Psoas muscle (tissue), 8 donors: ENCODE measurements around the gene SPR. TPM values are rescaled to one million over a fixed set of nuclear protein-coding genes. Genes with fewer than 3 reads are reported as not detected.
A peak's percentile ranks its signal among the peaks of the same experiment; 100 is the strongest.

Experiments
- ATAC-seq, 4 donors: fragments of 200-7000 bp; cut with Tn5 transposase; one replicate each; pipeline ENCODE4 v1.9.1; 2020; ENCODE audit warnings: moderate library complexity in 3 of 4, mild to moderate bottlenecking in 2 of 4
- DNase-seq, 2 donors: peaks; one replicate each; pipeline ENCODE4 v3.0.0-alpha.2; 2020
- H3K27ac ChIP-seq: fragments of 200-600 bp; one replicate; pipeline ENCODE4 v1.8.0; 2022
- H3K27me3 ChIP-seq, 3 donors: fragments of 200-600 bp in 1 of 3; one replicate each; pipeline versions ENCODE4 v1.6.1 to v1.8.0; 2013 to 2022; ENCODE audit warnings: low read length in 2 of 3, mild to moderate bottlenecking in 2 of 3, moderate library complexity in 1 of 3; ENCODE audit not compliant: insufficient read depth in 3 of 3
- H3K36me3 ChIP-seq, 2 donors: fragments of 200-600 bp in 1 of 2; one replicate each; pipeline versions ENCODE4 v1.6.1 to v1.8.0; 2013 to 2022; ENCODE audit warnings: low read depth in 1 of 2, mild to moderate bottlenecking in 1 of 2, moderate library complexity in 1 of 2; ENCODE audit not compliant: insufficient read depth in 1 of 2
- H3K4me1 ChIP-seq: fragments of 200-600 bp; one replicate; pipeline ENCODE4 v1.8.0; 2022
- H3K4me3 ChIP-seq: fragments of 200-600 bp; one replicate; pipeline ENCODE4 v1.8.0; 2022; ENCODE audit warnings: mild to moderate bottlenecking
- H3K9me3 ChIP-seq: fragments of 200-600 bp; one replicate; pipeline ENCODE4 v1.8.0; 2022
- WGBS, 3 donors: extraction: QIAGEN DNeasy Blood & Tissue Kit; methylation state at CpG; one replicate each; pipeline versions ENCODE4 v1.1.6 to v1.1.7; 2013; 5-methylcytosine and 5-hydroxymethylcytosine counted together
- intact Hi-C, 2 donors: fragments of 100-400 bp; cut with DNase I; formaldehyde crosslinking; loops; one replicate each; pipeline versions ENCODE4 v1.11.0 to v1.14.2; 2022
- polyA plus RNA-seq, 3 donors: library from polyadenylated mRNA; stranded (reverse); fragments of 200-250 nt; gene quantifications; one replicate each; pipeline ENCODE4 v1.2.3, GENCODE V29; 2013
- total RNA-seq, 4 donors: library from RNA; stranded (reverse); fragmentation: NEBNext Ultra II Directional in 2 of 4; extraction: Animal tissue kit (Norgen Biotek cat#: 25700) in 2 of 4; gene quantifications; one replicate each; pipeline versions ENCODE4 v1.2.1 to v1.2.4, GENCODE V29; 2021 to 2023
- TF ChIP-seq, protein P1 (sequence below): fragments of 200-600 bp; IDR thresholded peaks from one replicate; pipeline ENCODE4 v1.8.0; 2022; ENCODE audit warnings: antibody characterized with exemption
- donor health status: healthy with polysubstance abuse.
- donor health status: DM: no; HTN: no; CAD: no; lungs with moderate emphysema.
- donor health status: Bipolar disorder and iron deficiency.
- donor health status: healthy.
- donor health status: DM: yes; HTN: yes; CAD: no.
- donor health status: DM: no; HTN: no; CAD: no.
- donor health status: DM: no; HTN: no; CAD: no.
- donor health status: DM: yes; HTN: yes; CAD: no.

Gene SPR
- total and polyA plus RNA-seq, 7 donors = 19.1 to 46.0 (median 32.8) TPM

DNA sequence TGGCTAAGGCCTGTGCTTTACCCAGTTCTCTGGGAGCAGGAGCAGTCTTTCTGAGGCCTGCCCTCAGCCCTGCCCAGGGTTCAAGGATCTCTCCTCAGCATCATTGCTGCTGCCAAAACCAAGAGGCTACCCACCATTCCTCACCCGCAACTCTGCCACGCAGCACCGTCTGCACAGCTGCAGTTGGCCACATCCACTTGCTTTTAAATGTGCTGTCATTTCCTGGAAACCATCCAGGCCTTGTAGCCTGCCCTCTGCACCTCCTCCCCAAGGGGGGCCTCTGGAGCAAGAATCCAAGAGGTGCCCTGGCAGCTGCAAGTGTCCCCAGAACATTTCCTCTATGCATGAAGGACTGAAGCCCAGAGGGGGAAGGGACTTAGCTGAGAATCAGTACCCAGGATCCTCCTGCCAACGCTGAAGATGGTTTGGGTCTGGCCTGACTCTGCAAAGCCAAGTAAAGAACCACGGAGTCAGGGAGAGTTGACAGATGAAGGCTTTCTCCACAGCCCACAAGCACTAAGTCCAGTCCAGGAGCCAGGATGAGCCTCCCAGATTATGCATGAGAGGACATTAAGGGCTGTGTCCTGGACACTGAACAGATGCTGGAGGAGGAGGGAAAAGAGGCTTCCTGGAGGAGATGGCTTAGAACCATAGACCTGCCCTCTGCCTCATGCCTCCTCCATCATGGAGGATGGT, 45.0 kb downstream of the SPR start:
- no peaks in the 10 kb centered on the region for H3K9me3 ChIP-seq
- DNase-seq (peak in 1 of 2 donors; percentile 40), ATAC-seq (no peak)
- peaks cover 0 to 23% (median 2%) of the 10 kb centered on the region in 3 donors for H3K27me3 ChIP-seq
- no peak overlapping the region for H3K4me3 ChIP-seq
- WGBS, 3 donors = 25 to 41% (median 27%) methylated on average over 5 of the region's 5 CpGs
- H3K27ac ChIP-seq = no peak overlapping the region
- TF ChIP-seq, protein P1, sequence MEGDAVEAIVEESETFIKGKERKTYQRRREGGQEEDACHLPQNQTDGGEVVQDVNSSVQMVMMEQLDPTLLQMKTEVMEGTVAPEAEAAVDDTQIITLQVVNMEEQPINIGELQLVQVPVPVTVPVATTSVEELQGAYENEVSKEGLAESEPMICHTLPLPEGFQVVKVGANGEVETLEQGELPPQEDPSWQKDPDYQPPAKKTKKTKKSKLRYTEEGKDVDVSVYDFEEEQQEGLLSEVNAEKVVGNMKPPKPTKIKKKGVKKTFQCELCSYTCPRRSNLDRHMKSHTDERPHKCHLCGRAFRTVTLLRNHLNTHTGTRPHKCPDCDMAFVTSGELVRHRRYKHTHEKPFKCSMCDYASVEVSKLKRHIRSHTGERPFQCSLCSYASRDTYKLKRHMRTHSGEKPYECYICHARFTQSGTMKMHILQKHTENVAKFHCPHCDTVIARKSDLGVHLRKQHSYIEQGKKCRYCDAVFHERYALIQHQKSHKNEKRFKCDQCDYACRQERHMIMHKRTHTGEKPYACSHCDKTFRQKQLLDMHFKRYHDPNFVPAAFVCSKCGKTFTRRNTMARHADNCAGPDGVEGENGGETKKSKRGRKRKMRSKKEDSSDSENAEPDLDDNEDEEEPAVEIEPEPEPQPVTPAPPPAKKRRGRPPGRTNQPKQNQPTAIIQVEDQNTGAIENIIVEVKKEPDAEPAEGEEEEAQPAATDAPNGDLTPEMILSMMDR = no peak
- H3K4me1 ChIP-seq = no peaks in the 10 kb centered on the region
- H3K36me3 ChIP-seq = no peaks in the 10 kb centered on the region
- intact Hi-C loops = no loop called here

DNA sequence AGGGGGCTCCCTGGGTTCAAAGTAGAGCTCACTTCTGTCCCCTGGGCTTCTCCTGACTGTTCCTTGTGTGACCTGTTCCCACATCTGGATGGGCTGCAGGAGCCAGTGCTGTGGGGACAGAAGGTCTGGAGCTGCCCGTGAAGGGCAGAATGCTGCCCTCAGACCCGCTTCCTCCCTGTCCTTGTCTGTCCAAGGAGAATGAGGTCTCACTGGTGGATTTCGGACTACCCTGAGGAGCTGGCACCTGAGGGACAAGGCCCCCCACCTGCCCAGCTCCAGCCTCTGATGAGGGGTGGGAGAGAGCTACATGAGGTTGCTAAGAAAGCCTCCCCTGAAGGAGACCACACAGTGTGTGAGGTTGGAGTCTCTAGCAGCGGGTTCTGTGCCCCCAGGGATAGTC, 45.6 kb downstream of the SPR start:
- no peaks in the 10 kb centered on the region for H3K36me3 ChIP-seq
- DNase-seq = peak in 1 of 2 donors; percentile 15
- no peaks in the 10 kb centered on the region for H3K4me1 ChIP-seq
- H3K27me3 ChIP-seq = peaks cover 0 to 17% (median 0%) of the 10 kb centered on the region in 3 donors
- no peak overlapping the region for H3K4me3 ChIP-seq
- ATAC-seq = no peak
- H3K9me3 ChIP-seq = no peaks in the 10 kb centered on the region
- no peak overlapping the region for H3K27ac ChIP-seq
- WGBS, 3 donors = 90 to 92% (median 90%) methylated on average over 4 of the region's 4 CpGs
- intact Hi-C loops = no loop called here
- TF ChIP-seq, protein P1 = no peak

DNA sequence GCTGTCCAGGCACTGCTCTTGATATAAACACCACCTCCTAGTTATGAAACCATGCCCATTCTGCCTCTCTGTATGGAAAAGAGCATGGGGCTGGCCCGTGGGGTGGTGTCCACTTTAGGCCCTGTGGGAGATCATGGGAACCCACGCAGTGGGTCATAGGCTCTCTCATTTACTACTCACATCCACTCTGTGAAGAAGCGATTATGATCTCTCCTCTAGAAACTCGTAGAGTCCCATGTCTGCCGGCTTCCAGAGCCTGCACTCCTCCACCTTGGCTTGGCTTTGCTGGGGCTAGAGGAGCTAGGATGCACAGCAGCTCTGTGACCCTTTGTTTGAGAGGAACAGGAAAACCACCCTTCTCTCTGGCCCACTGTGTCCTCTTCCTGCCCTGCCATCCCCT, 46.0 kb downstream of the SPR start:
- ATAC-seq = no peak
- Histone ChIP-seq H3K36me3 (no peaks in the 10 kb centered on the region), H3K9me3 (no peaks in the 10 kb centered on the region), H3K27ac (no peak overlapping the region), H3K27me3 (peaks cover 0 to 13% (median 0%) of the 10 kb centered on the region in 3 donors), H3K4me1 (no peaks in the 10 kb centered on the region), H3K4me3 (no peak overlapping the region)
- intact Hi-C loops = no loop called here
- TF ChIP-seq, protein P1 = no peak
- peak in 1 of 2 donors; percentile 25 for DNase-seq
- WGBS, 3 donors = 80 to 88% (median 82%) methylated on average over 5 of the region's 5 CpGs

DNA sequence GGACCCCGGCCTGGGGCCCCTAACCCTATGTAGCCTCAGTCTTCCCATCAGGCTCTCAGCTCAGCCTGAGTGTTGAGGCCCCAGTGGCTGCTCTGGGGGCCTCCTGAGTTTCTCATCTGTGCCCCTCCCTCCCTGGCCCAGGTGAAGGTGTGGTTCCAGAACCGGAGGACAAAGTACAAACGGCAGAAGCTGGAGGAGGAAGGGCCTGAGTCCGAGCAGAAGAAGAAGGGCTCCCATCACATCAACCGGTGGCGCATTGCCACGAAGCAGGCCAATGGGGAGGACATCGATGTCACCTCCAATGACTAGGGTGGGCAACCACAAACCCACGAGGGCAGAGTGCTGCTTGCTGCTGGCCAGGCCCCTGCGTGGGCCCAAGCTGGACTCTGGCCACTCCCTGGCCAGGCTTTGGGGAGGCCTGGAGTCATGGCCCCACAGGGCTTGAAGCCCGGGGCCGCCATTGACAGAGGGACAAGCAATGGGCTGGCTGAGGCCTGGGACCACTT, 46.5 kb downstream of the SPR start:
- Histone ChIP-seq H3K4me3 (no peak overlapping the region), H3K4me1 (no peaks in the 10 kb centered on the region), H3K36me3 (no peaks in the 10 kb centered on the region), H3K27me3 (peaks cover 0 to 8% (median 0%) of the 10 kb centered on the region in 3 donors), H3K9me3 (no peaks in the 10 kb centered on the region), H3K27ac (no peak overlapping the region)
- TF ChIP-seq, protein P1 = no peak
- intact Hi-C loops = no loop called here
- DNase-seq = peak in 1 of 2 donors; percentile 32
- no peak for ATAC-seq
- WGBS, 3 donors = 80 to 88% (median 83%) methylated on average over 10 to 12 of the region's 12 CpGs
